EH (cell line): Measurements from ENCODE around the gene MLC1.
"Not testable (repeated sequence)": the region's sequence is repeated elsewhere in the genome, so short reads cannot be mapped to it uniquely, and the experiment has no call there.

Experiments used
- DNase-seq: peaks from one replicate; pipeline ENCODE4 v3.0.0-alpha.2; 2015; ENCODE audit warnings: low read depth

MLC1 gene

GRCh38 chr22:50102946-50103345 lies 17.7 kb upstream of the MLC1 start:
- peak; percentile 11 for DNase-seq

- DNase-seq: no peak
Observed at GRCh38 chr22:50101870-50102565, 16.8 kb upstream of the MLC1 start.

GRCh38 chr22:50098052-50098451 lies 12.8 kb upstream of the MLC1 start:
- no peak for DNase-seq

- no peak for DNase-seq
Observed at GRCh38 chr22:50092342-50092741, 7.1 kb upstream of the MLC1 start.

GRCh38 chr22:50091092-50091768 lies 6.0 kb upstream of the MLC1 start:
- no peak for DNase-seq

GRCh38 chr22:50090412-50090714 lies 5.1 kb upstream of the MLC1 start:
- DNase-seq: no peak

GRCh38 chr22:50089682-50090411 lies 4.6 kb upstream of the MLC1 start, which contains the start of gene MOV10L1:
Gene MOV10L1 (plus strand): TSS chr22:50090006. CDS start chr22:50090089, 83 bp downstream.
- no peak for DNase-seq

- DNase-seq: no peak
Observed at GRCh38 chr22:50089231-50089630, 4.0 kb upstream of the MLC1 start.

- no peak for DNase-seq
Observed at GRCh38 chr22:50088096-50088495, 2.9 kb upstream of the MLC1 start.

- no peak for DNase-seq
Observed at GRCh38 chr22:50087646-50088045, 2.4 kb upstream of the MLC1 start.

GRCh38 chr22:50086975-50087374 lies 1.7 kb upstream of the MLC1 start:
- DNase-seq: not testable (repeated sequence)

GRCh38 chr22:50086526-50086925 lies 1.3 kb upstream of the MLC1 start:
- DNase-seq: peak; percentile 81

- no peak for DNase-seq
Observed at GRCh38 chr22:50084614-50085021, 608 bp downstream of the MLC1 start.

- DNase-seq: no peak
Observed at GRCh38 chr22:50084080-50084477, 1.1 kb downstream of the MLC1 start.

- DNase-seq: no peak
Observed at GRCh38 chr22:50083462-50084079, 1.7 kb downstream of the MLC1 start.

GRCh38 chr22:50082961-50083461 lies 2.2 kb downstream of the MLC1 start:
- no peak for DNase-seq

GRCh38 chr22:50082197-50082715 lies 3.0 kb downstream of the MLC1 start:
- DNase-seq: no peak

GRCh38 chr22:50081426-50082196 lies 3.6 kb downstream of the MLC1 start:
- no peak for DNase-seq

- DNase-seq: no peak
Observed at GRCh38 chr22:50080077-50080465, 5.2 kb downstream of the MLC1 start.

GRCh38 chr22:50078761-50079160 lies 6.5 kb downstream of the MLC1 start:
- no peak for DNase-seq

GRCh38 chr22:50078246-50078645 lies 7.0 kb downstream of the MLC1 start:
- no peak for DNase-seq
